Lower leg skin (tissue), 4 donors: ENCODE measurements around the gene AVPI1. TPM values are rescaled to one million over a fixed set of nuclear protein-coding genes. Genes with fewer than 3 reads are reported as not detected.
"Not testable (repeated sequence)": the region's sequence is repeated elsewhere in the genome, so short reads cannot be mapped to it uniquely, and the experiment has no call there.

Experiments
- DNase-seq, 2 donors: peaks; one replicate each; pipeline ENCODE4 v3.0.0-alpha.2; 2019; ENCODE audit warnings: low spot score in 2 of 2
- H3K4me3 ChIP-seq: fragments of 200-600 bp; sonication (generic); 2 replicates; pipeline ENCODE4 v1.5.1; 2017; ENCODE audit warnings: mild to moderate bottlenecking, low read depth; ENCODE audit not compliant: poor library complexity, severe bottlenecking
- CTCF ChIP-seq, 3 donors: fragments of 450-650 bp; IDR thresholded peaks; one replicate each; pipeline ENCODE4 v1.5.1; 2016; ENCODE audit warnings: antibody characterized with exemption in 3 of 3, mild to moderate bottlenecking in 3 of 3, moderate library complexity in 2 of 3
- POLR2A ChIP-seq, 2 donors: fragments of 450-650 bp; IDR thresholded peaks; one replicate each; pipeline ENCODE4 v1.6.1; 2016 to 2017; ENCODE audit warnings: antibody characterized with exemption in 2 of 2, mild to moderate bottlenecking in 1 of 2, moderate library complexity in 1 of 2
- WGBS, 2 donors: methylation state at CpG; one replicate each; pipeline ENCODE4 v1.1.5; 2018; 5-methylcytosine and 5-hydroxymethylcytosine counted together
- intact Hi-C: fragments of 100-400 bp; cut with DNase I; formaldehyde crosslinking; loops from one replicate; pipeline ENCODE4 v1.15.0; 2023; ENCODE audit warnings: low total_unique reads
- total RNA-seq, 4 donors: library from RNA; depleted of rRNA; stranded (reverse); fragments of >200 nt; gene quantifications; one replicate each; pipeline ENCODE4 v1.1.0, GENCODE V29; 2016

Gene AVPI1
- total RNA-seq, 4 donors from 2014 or later = 133 to 169 (median 145) TPM

DNA sequence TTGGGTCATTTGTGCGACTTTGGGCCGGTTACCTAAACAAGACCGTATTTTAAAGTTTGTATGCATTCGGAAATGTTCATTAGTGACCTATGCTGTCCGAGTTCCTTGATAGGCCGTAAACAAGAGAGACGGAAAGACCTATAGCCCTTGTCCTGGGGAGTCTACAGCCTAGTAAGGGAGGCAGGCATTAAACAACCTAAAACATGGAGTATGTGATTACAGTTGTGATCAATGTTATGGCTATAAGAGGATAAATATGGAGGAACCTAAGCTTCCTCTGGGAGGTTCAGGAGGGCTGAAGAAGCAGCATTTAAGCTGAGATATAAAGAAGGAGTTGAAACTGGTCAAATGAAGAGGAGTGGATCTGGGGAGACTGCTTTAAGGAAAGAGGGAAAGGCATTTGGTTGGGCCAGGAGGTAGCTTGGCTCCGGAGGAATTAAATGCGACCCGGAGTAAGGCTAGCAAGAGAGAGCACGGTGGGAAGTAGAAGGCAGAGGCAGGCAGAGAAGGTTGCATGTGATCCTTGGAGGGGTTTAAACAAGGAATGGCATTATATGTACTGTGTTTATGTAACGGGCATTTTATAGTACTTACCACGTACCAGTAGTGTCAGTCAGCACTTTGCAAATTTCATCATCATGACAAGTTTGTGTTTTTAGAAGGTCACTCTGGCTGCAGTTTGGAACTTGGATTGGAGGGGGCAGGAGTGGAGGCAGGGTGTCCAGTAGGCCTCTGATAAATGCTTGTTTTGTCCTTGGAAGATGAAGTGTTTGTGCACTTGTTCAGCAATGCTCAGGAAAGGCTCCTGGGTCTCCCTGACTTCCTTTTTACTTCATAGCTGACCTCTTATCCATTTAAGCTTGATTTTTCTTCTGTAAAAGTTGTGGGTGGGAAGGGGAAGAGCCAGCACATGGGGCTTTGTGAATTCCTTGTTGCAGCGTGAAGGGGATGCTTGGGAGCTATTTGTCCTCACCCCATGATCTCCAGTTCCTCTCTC lies 1.0 kb upstream of the AVPI1 start:
- WGBS, 2 donors = 37 to 51% methylated on average over 14 of the region's 14 CpGs
- no peak for TF ChIP-seq CTCF (IDR thresholded peaks at IDR 0.05)
- TF ChIP-seq POLR2A (IDR thresholded peaks at IDR 0.05) = no peak
- no peak overlapping the region for H3K4me3 ChIP-seq
- peak in 1 of 2 donors; percentile 46 for DNase-seq
- intact Hi-C loops = no loop called here

GRCh38 chr10:97686301-97686961 lies 610 bp downstream of the AVPI1 start:
- H3K4me3 ChIP-seq = peak overlapping the region; percentile 46
- TF ChIP-seq POLR2A (IDR thresholded peaks at IDR 0.05) (no peak), CTCF (IDR thresholded peaks at IDR 0.05) (no peak)
- intact Hi-C loops = no loop called here
- peak in 1 of 2 donors; percentile 84 for DNase-seq
- 7 to 9% methylated on average over 11 to 12 of the region's 14 CpGs for WGBS, 2 donors

GRCh38 chr10:97685395-97685958 lies 1.6 kb downstream of the AVPI1 start:
- peak overlapping the region; percentile 9 for H3K4me3 ChIP-seq
- peak in 1 of 2 donors; percentile 49 for DNase-seq
- intact Hi-C loops = no loop called here
- 37 to 44% methylated on average over 2 of the region's 2 CpGs for WGBS, 2 donors
- TF ChIP-seq CTCF (IDR thresholded peaks at IDR 0.05) (no peak), POLR2A (IDR thresholded peaks at IDR 0.05) (no peak)

DNA sequence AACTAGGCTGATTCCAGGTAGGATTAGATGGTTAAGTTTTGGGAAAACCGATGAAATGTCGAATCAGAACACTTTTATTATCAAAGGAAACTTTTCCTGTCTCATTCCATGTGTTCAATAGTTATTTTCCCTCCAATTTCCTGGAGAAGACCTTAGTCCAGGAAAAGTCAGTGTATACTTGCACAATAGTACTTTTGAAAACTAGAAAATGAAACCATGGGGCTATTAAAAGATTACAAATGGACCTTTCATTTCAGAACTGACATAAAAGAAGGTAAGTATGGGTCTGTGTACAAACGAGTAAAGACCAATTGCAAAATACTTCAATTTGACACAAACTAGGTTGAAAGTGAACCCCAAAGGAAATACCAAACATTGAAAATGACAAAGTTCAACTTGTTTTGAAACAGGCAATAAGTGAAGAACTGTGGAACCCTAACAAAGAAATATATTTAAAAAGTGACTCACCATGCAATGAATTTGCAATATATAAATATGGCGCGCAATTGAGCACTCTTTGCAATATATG lies 2.1 kb downstream of the AVPI1 start:
- peak overlapping the region; percentile 9 for H3K4me3 ChIP-seq
- DNase-seq = no peak
- TF ChIP-seq CTCF (IDR thresholded peaks at IDR 0.05) (no peak), POLR2A (IDR thresholded peaks at IDR 0.05) (no peak)
- WGBS, 2 donors = 39 to 53% methylated on average over 5 of the region's 5 CpGs
- intact Hi-C loops = no loop called here

DNA sequence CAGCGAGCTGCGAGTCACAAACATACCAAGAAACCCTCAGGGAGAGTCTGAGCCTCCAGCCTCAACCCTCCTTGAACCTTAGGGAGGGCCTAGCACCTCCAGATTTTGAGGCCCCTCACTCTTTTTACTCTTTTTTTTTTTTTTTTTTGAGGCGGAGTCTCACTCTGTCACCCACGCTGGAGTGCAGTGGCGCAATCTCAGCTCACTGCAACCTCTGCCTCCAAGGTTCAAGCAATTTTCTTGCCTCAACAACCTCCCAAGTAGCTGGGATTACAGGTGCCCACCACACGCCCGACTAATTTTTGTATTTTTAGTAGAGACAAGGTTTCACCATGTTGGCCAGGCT lies 2.7 kb downstream of the AVPI1 start:
- WGBS, 2 donors = 34 to 52% methylated on average over 7 of the region's 7 CpGs
- DNase-seq, intact Hi-C loops: not testable (repeated sequence)
- peak overlapping the region; percentile 9 for H3K4me3 ChIP-seq
